Thyroid gland (tissue), 4 donors: ENCODE measurements around the gene SST.

Experiments
- POLR2A ChIP-seq, 2 donors: fragments of 450-650 bp; IDR thresholded peaks; one replicate each; pipeline ENCODE4 v1.6.1; 2017; ENCODE audit warnings: antibody characterized with exemption in 2 of 2, mild to moderate bottlenecking in 2 of 2, moderate library complexity in 1 of 2
- TF ChIP-seq, protein P1 (sequence below), 6 experiments: fragments of 200-600 bp in 3 of 6; fragments of 450-650 bp in 3 of 6; sonication (generic) in 3 of 6; IDR thresholded peaks; one replicate each; pipeline ENCODE4 v1.5.1; 2016 to 2019; ENCODE audit warnings: antibody characterized with exemption in 6 of 6, mild to moderate bottlenecking in 2 of 6, inconsistent platforms in 1 of 6, moderate library complexity in 1 of 6

DNA sequence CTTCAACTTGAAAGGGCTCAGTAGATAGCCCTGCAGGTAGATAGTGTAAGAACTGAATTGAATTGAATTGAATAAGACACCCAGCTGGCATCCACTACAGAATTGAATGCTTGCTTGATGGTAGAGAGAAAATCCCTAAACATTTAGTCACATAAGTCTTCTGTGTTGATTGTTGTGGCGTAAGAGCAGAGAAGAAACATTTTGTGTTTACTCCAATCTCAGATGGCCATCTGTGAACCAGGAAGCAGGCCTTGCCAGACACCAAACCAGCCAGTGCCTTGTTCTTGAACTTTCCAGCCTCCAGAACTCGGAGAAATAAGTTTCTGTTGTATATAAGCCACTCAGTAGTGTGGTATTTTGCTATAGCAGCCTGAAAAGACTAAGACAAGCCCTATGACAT lies 43.6 kb downstream of the SST start:
- TF ChIP-seq, protein P1, sequence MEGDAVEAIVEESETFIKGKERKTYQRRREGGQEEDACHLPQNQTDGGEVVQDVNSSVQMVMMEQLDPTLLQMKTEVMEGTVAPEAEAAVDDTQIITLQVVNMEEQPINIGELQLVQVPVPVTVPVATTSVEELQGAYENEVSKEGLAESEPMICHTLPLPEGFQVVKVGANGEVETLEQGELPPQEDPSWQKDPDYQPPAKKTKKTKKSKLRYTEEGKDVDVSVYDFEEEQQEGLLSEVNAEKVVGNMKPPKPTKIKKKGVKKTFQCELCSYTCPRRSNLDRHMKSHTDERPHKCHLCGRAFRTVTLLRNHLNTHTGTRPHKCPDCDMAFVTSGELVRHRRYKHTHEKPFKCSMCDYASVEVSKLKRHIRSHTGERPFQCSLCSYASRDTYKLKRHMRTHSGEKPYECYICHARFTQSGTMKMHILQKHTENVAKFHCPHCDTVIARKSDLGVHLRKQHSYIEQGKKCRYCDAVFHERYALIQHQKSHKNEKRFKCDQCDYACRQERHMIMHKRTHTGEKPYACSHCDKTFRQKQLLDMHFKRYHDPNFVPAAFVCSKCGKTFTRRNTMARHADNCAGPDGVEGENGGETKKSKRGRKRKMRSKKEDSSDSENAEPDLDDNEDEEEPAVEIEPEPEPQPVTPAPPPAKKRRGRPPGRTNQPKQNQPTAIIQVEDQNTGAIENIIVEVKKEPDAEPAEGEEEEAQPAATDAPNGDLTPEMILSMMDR (IDR thresholded peaks at IDR 0.05): no peak
- TF ChIP-seq POLR2A (IDR thresholded peaks at IDR 0.05): no peak
